ENCODE data around the gene SLC16A3.

DNA sequence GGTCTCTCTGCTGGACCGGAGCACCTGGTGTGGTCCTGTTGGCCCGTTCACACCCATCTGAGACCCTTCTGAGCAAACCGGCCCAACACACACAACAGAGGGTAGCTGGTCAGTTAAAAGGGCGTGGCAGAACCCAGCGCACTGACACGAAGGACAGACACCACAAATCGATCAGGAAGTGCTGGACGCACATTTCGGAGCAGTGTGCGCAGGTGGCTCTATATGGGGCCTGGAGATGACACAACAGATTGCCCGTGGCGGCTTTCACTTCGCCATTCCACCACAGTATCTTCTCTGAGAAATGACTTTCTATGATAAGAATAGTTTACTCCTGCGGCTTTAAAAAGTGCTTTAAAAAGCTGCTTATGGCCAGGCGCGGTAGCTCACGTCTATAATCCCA lies 28.7 kb upstream of the SLC16A3 start:
- TF ChIP-seq POLR2A (IDR thresholded peaks at IDR 0.05) (no peak), POLR2AphosphoS5 (IDR thresholded peaks at IDR 0.05) (no peak), CTCF (IDR thresholded peaks at IDR 0.05) (no peak)

Measured in prostate gland (tissue), 2 donors.